WTC11 (cell line): ENCODE data around the gene DLG1. TPM values are rescaled to one million over a fixed set of nuclear protein-coding genes. Genes with fewer than 3 reads are reported as not detected.

ENCODE experiments used
- ATAC-seq: fragments of 200-7000 bp; cut with Tn5 transposase; 2 replicates; pipeline ENCODE4 v1.10.0; 2021; ENCODE audit warnings: mild to moderate bottlenecking, moderate library complexity
- CTCF ChIA-PET: fragments of 300-600 bp; sonication (Branson Sonifier 250); formaldehyde crosslinking; loops from one replicate; lab custom pipeline; 2021; ENCODE audit warnings: antibody characterized with exemption; lab: Charles Lee
- POLR2A ChIA-PET: fragments of 350-600 bp; sonication (Branson Sonifier 250); formaldehyde crosslinking; loops from one replicate; lab custom pipeline; 2021; ENCODE audit warnings: antibody characterized with exemption; lab: Charles Lee
- DNase-seq: peaks from one replicate; pipeline ENCODE4 v3.0.0; 2021; ENCODE audit warnings: low spot score
- H3K27ac Mint-ChIP-seq: 2 replicates; pipeline ENCODE4 v1.8.0; 2021; ENCODE audit warnings: mixed read lengths
- H3K27me3 Mint-ChIP-seq: 2 replicates; pipeline ENCODE4 v1.8.0; 2021; ENCODE audit warnings: low read depth, mild to moderate bottlenecking, moderate library complexity, mixed read lengths
- H3K36me3 Mint-ChIP-seq: 2 replicates; pipeline ENCODE4 v1.8.0; 2021; ENCODE audit warnings: mixed read lengths
- H3K4me1 Mint-ChIP-seq: 2 replicates; pipeline ENCODE4 v1.8.0; 2022; ENCODE audit warnings: mixed read lengths
- H3K4me3 Mint-ChIP-seq: 2 replicates; pipeline ENCODE4 v1.8.0; 2021; ENCODE audit warnings: mild to moderate bottlenecking, moderate library complexity, mixed read lengths
- H3K9me3 Mint-ChIP-seq: 2 replicates; pipeline ENCODE4 v1.8.0; 2021; ENCODE audit warnings: mixed read lengths
- CREB1 ChIP-seq: sonication (generic); formaldehyde crosslinking; IDR thresholded peaks from 2 replicates; pipeline ENCODE4 v1.8.0; 2023; ENCODE audit warnings: mild to moderate bottlenecking, missing genetic modification reagents
- ELF4 ChIP-seq: sonication (generic); formaldehyde crosslinking; IDR thresholded peaks from 2 replicates; pipeline ENCODE4 v1.8.1; 2022; ENCODE audit warnings: low read depth, mild to moderate bottlenecking, moderate library complexity, missing genetic modification reagents
- FOXP4 ChIP-seq: sonication (generic); formaldehyde crosslinking; IDR thresholded peaks from 2 replicates; pipeline ENCODE4 v1.8.0; 2022; ENCODE audit warnings: mild to moderate bottlenecking, missing genetic modification reagents
- IRF2 ChIP-seq: sonication (generic); formaldehyde crosslinking; IDR thresholded peaks from 2 replicates; pipeline ENCODE4 v1.8.0; 2022; ENCODE audit warnings: low read depth, missing genetic modification reagents, borderline replicate concordance
- NR3C1 ChIP-seq: sonication (generic); formaldehyde crosslinking; conservative IDR thresholded peaks from 2 replicates; pipeline ENCODE4 v1.8.1; 2023; ENCODE audit warnings: low read depth, mild to moderate bottlenecking, missing genetic modification reagents
- SP1 ChIP-seq: sonication (generic); formaldehyde crosslinking; conservative IDR thresholded peaks from 2 replicates; pipeline ENCODE4 v1.8.1; 2022; ENCODE audit warnings: missing genetic modification reagents
- TEAD4 ChIP-seq: sonication (generic); formaldehyde crosslinking; IDR thresholded peaks from 2 replicates; pipeline ENCODE4 v1.8.0; 2022; ENCODE audit warnings: mild to moderate bottlenecking, missing genetic modification reagents
- ZBTB21 ChIP-seq: sonication (generic); formaldehyde crosslinking; IDR thresholded peaks from 2 replicates; pipeline ENCODE4 v1.8.1; 2023; ENCODE audit warnings: mild to moderate bottlenecking, missing genetic modification reagents, borderline replicate concordance
- ZNF416 ChIP-seq: fragments of 250-450 bp; sonication (Bioruptor Pico); IDR thresholded peaks from 2 replicates; pipeline ENCODE4 v1.9.0; 2021; ENCODE audit warnings: mild to moderate bottlenecking, inconsistent platforms
- ZNF512 ChIP-seq: sonication (generic); formaldehyde crosslinking; IDR thresholded peaks from 2 replicates; pipeline ENCODE4 v1.8.1; 2022; ENCODE audit warnings: missing genetic modification reagents, borderline replicate concordance
- total RNA-seq: library from RNA; stranded (reverse); gene quantifications from 3 replicates; pipeline ENCODE4 v1.2.3, GENCODE V29; 2021
- TF ChIP-seq, protein P1 (sequence below): fragments of 250-450 bp; sonication (Bioruptor Pico); IDR thresholded peaks from 2 replicates; pipeline ENCODE4 v2.1.2; 2022; ENCODE audit warnings: mild to moderate bottlenecking, moderate library complexity
- TF ChIP-seq, protein P2 (sequence below): sonication (generic); formaldehyde crosslinking; IDR thresholded peaks from 2 replicates; pipeline ENCODE4 v1.8.1; 2023; ENCODE audit warnings: mild to moderate bottlenecking, missing genetic modification reagents
- TF ChIP-seq, protein P3 (sequence below): sonication (generic); formaldehyde crosslinking; IDR thresholded peaks from 2 replicates; pipeline ENCODE4 v1.8.0; 2022; ENCODE audit warnings: mild to moderate bottlenecking, missing genetic modification reagents
- TF ChIP-seq, protein P4 (sequence below): sonication (generic); formaldehyde crosslinking; IDR thresholded peaks from 2 replicates; pipeline ENCODE4 v1.8.1; 2023; ENCODE audit warnings: mild to moderate bottlenecking, missing genetic modification reagents, moderate library complexity

Gene DLG1
- total RNA-seq, 1 experiment from 2014 or later: 81.1 TPM

- no peak for ATAC-seq
- POLR2A ChIA-PET: no interaction called here
- Mint-ChIP-seq H3K4me1 (peaks cover under 1% of the 10 kb centered on the region), H3K27me3 (peaks cover 11% of the 10 kb centered on the region)
- TF ChIP-seq, protein P1, sequence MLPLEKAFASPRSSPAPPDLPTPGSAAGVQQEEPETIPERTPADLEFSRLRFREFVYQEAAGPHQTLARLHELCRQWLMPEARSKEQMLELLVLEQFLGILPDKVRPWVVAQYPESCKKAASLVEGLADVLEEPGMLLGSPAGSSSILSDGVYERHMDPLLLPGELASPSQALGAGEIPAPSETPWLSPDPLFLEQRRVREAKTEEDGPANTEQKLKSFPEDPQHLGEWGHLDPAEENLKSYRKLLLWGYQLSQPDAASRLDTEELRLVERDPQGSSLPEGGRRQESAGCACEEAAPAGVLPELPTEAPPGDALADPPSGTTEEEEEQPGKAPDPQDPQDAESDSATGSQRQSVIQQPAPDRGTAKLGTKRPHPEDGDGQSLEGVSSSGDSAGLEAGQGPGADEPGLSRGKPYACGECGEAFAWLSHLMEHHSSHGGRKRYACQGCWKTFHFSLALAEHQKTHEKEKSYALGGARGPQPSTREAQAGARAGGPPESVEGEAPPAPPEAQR (CRISPR knock-in tag): no peak
- TF ChIP-seq, all 79 proteins: peak for 0
- no peak overlapping the region for H3K27ac Mint-ChIP-seq
- CTCF ChIA-PET: interaction anchor here (1.1 kb wide), 1 partner anchor 20 kb away, joined by 4 read pairs; the partner anchor contains the start of gene MELTF
- no peaks in the 10 kb centered on the region for H3K9me3 Mint-ChIP-seq
- no peak for DNase-seq
- H3K36me3 Mint-ChIP-seq: no peaks in the 10 kb centered on the region
- H3K4me3 Mint-ChIP-seq: no peak overlapping the region
These were observed 288.8 kb downstream of the DLG1 start for GRCh38 chr3:197009532-197010019.

GRCh38 chr3:197008436-197009209, 289.8 kb downstream of the DLG1 start:
- POLR2A ChIA-PET: no interaction called here
- H3K36me3 Mint-ChIP-seq: no peaks in the 10 kb centered on the region
- no peaks in the 10 kb centered on the region for H3K9me3 Mint-ChIP-seq
- no peak overlapping the region for H3K27ac Mint-ChIP-seq
- no peak for DNase-seq
- no peak for TF ChIP-seq IRF2 (CRISPR knock-in tag)
- no peak for TF ChIP-seq ZNF512 (CRISPR knock-in tag)
- no peak for TF ChIP-seq CREB1 (CRISPR knock-in tag)
- TF ChIP-seq, protein P2, sequence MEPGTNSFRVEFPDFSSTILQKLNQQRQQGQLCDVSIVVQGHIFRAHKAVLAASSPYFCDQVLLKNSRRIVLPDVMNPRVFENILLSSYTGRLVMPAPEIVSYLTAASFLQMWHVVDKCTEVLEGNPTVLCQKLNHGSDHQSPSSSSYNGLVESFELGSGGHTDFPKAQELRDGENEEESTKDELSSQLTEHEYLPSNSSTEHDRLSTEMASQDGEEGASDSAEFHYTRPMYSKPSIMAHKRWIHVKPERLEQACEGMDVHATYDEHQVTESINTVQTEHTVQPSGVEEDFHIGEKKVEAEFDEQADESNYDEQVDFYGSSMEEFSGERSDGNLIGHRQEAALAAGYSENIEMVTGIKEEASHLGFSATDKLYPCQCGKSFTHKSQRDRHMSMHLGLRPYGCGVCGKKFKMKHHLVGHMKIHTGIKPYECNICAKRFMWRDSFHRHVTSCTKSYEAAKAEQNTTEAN (CRISPR knock-in tag): no peak
- no peak for TF ChIP-seq ELF4 (CRISPR knock-in tag)
- TF ChIP-seq, protein P3, sequence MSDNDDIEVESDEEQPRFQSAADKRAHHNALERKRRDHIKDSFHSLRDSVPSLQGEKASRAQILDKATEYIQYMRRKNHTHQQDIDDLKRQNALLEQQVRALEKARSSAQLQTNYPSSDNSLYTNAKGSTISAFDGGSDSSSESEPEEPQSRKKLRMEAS (CRISPR knock-in tag): no peak
- TF ChIP-seq NR3C1: no peak
- no peak for TF ChIP-seq ZBTB21
- TF ChIP-seq FOXP4 (CRISPR knock-in tag): no peak
- TF ChIP-seq TEAD4: no peak
- no peak for TF ChIP-seq ZNF416
- TF ChIP-seq, protein P4, sequence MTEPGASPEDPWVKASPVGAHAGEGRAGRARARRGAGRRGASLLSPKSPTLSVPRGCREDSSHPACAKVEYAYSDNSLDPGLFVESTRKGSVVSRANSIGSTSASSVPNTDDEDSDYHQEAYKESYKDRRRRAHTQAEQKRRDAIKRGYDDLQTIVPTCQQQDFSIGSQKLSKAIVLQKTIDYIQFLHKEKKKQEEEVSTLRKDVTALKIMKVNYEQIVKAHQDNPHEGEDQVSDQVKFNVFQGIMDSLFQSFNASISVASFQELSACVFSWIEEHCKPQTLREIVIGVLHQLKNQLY (CRISPR knock-in tag): no peak
- TF ChIP-seq SP1 (CRISPR knock-in tag): no peak
- TF ChIP-seq, all 79 proteins: peak for 0
- Mint-ChIP-seq H3K4me3 (no peak overlapping the region), H3K27me3 (peaks cover 20% of the 10 kb centered on the region), H3K4me1 (peaks cover 9% of the 10 kb centered on the region)
- no peak for ATAC-seq
- CTCF ChIA-PET: no interaction called here
